ENCODE data around the gene ALG2.
"Not testable (repeated sequence)": the region's sequence is repeated elsewhere in the genome, so short reads cannot be mapped to it uniquely, and the experiment has no call there.

Gene ALG2

GRCh38 chr9:99237849-99238248 lies 16.1 kb upstream of the ALG2 start:
- not testable (repeated sequence) for DNase-seq

- no peak for DNase-seq
Measured at GRCh38 chr9:99237356-99237755, 15.6 kb upstream of the ALG2 start.

GRCh38 chr9:99235926-99236634 lies 14.3 kb upstream of the ALG2 start:
- no peak for DNase-seq

GRCh38 chr9:99235069-99235468 lies 13.3 kb upstream of the ALG2 start:
- DNase-seq, result no peak

- no peak for DNase-seq
Measured at GRCh38 chr9:99234618-99235017, 12.9 kb upstream of the ALG2 start.

GRCh38 chr9:99231711-99232110 lies 10.0 kb upstream of the ALG2 start:
- no peak for DNase-seq

GRCh38 chr9:99230206-99230605 lies 8.5 kb upstream of the ALG2 start:
- DNase-seq, result no peak

- DNase-seq, result no peak
Measured at GRCh38 chr9:99226054-99226453, 4.3 kb upstream of the ALG2 start.

- no peak for DNase-seq
Measured at GRCh38 chr9:99224445-99224844, 2.7 kb upstream of the ALG2 start.

GRCh38 chr9:99222416-99223270 lies 901 bp upstream of the ALG2 start:
- DNase-seq, result no peak

GRCh38 chr9:99221266-99221620 lies 499 bp downstream of the ALG2 start:
- DNase-seq, result no peak

GRCh38 chr9:99220011-99220410 lies 1.7 kb downstream of the ALG2 start:
- no peak for DNase-seq

GRCh38 chr9:99216073-99216472 lies 5.7 kb downstream of the ALG2 start:
- DNase-seq, result no peak

- DNase-seq, result no peak
Measured at GRCh38 chr9:99213197-99213596, 8.5 kb downstream of the ALG2 start.

- no peak for DNase-seq
Measured at GRCh38 chr9:99211746-99212145, 10.0 kb downstream of the ALG2 start.

GRCh38 chr9:99210572-99210971 lies 11.2 kb downstream of the ALG2 start:
- no peak for DNase-seq

- DNase-seq, result no peak
Measured at GRCh38 chr9:99201603-99202002, 20.1 kb downstream of the ALG2 start.

- DNase-seq, result no peak
Measured at GRCh38 chr9:99199938-99200539, 21.7 kb downstream of the ALG2 start.

GRCh38 chr9:99197987-99198386 lies 23.8 kb downstream of the ALG2 start:
- DNase-seq, result no peak

- no peak for DNase-seq
Measured at GRCh38 chr9:99197124-99197630, 24.6 kb downstream of the ALG2 start.

- DNase-seq, result not testable (repeated sequence)
Measured at GRCh38 chr9:99196484-99196883, 25.3 kb downstream of the ALG2 start.

- no peak for DNase-seq
Measured at GRCh38 chr9:99193466-99193821, 28.3 kb downstream of the ALG2 start.

- DNase-seq, result no peak
Measured at GRCh38 chr9:99192786-99193465, 28.8 kb downstream of the ALG2 start.

Measured in NCI-H510A (cell line).